Gastroesophageal sphincter (tissue), 3 donors: Measurements from ENCODE around the gene TMED1.

Experiments
- CTCF ChIP-seq, 4 experiments: fragments of 200-600 bp in 2 of 4; fragments of 450-650 bp in 2 of 4; sonication (generic) in 1 of 4; IDR thresholded peaks; one replicate each; pipeline ENCODE4 v1.5.1; 2017 to 2019; ENCODE audit warnings: antibody characterized with exemption in 4 of 4, mild to moderate bottlenecking in 2 of 4, moderate library complexity in 2 of 4
- EP300 ChIP-seq: sonication (generic); formaldehyde crosslinking; IDR thresholded peaks from one replicate; pipeline ENCODE4 v1.6.1; 2017; ENCODE audit warnings: antibody characterized with exemption, mild to moderate bottlenecking
- POLR2A ChIP-seq, 2 donors: fragments of 450-650 bp; IDR thresholded peaks; one replicate each; pipeline ENCODE4 v1.6.1; 2017; ENCODE audit warnings: antibody characterized with exemption in 2 of 2, mild to moderate bottlenecking in 2 of 2, moderate library complexity in 1 of 2
- POLR2AphosphoS5 ChIP-seq: sonication (generic); formaldehyde crosslinking; IDR thresholded peaks from one replicate; pipeline ENCODE4 v1.6.1; 2017; ENCODE audit warnings: antibody characterized with exemption

GRCh38 chr19:10836479-10837330 lies 693 bp upstream of the TMED1 start:
- TF ChIP-seq CTCF (IDR thresholded peaks at IDR 0.05) (no peak), POLR2A (IDR thresholded peaks at IDR 0.05) (no peak), POLR2AphosphoS5 (no peak), EP300 (no peak)
